Stomach (tissue), 9 donors: ENCODE results near the gene ZBTB39. TPM values are rescaled to one million over a fixed set of nuclear protein-coding genes. Genes with fewer than 3 reads are reported as not detected.

Experiments
- DNase-seq, 2 donors: peaks; one replicate each; pipeline versions ENCODE4 v3.0.0 to v3.0.0-alpha.2; 2013 to 2019
- H3K27ac ChIP-seq, 5 donors: fragments of 200-600 bp in 4 of 5; sonication (generic) in 4 of 5; one replicate each; pipeline ENCODE4 v1.5.1; 2013 to 2019; ENCODE audit warnings: mild to moderate bottlenecking in 1 of 5, moderate library complexity in 1 of 5
- H3K27me3 ChIP-seq, 3 donors: fragments of 200-600 bp; sonication (generic); one replicate each; pipeline ENCODE4 v1.5.1; 2017 to 2019; ENCODE audit warnings: mixed run types in 1 of 3
- H3K36me3 ChIP-seq, 4 donors: fragments of 200-600 bp; sonication (generic); 1 replicate in 3 of 4; 2 replicates in 1 of 4; pipeline ENCODE4 v1.5.1; 2016 to 2019
- H3K4me1 ChIP-seq, 4 donors: fragments of 200-600 bp; sonication (generic); one replicate each; pipeline ENCODE4 v1.5.1; 2016 to 2019
- H3K4me3 ChIP-seq, 4 donors: fragments of 200-600 bp; sonication (generic) in 3 of 4; one replicate each; pipeline ENCODE4 v1.5.1; 2016 to 2019; ENCODE audit warnings: mild to moderate bottlenecking in 1 of 4
- H3K9me3 ChIP-seq, 4 donors: fragments of 200-600 bp; sonication (generic); one replicate each; pipeline ENCODE4 v1.5.1; 2016 to 2019
- EP300 ChIP-seq: sonication (generic); formaldehyde crosslinking; IDR thresholded peaks from one replicate; pipeline ENCODE4 v1.6.1; 2017; ENCODE audit warnings: antibody characterized with exemption
- POLR2A ChIP-seq, 4 donors: fragments of 450-650 bp; IDR thresholded peaks; one replicate each; pipeline ENCODE4 v1.6.1; 2016; ENCODE audit warnings: antibody characterized with exemption in 4 of 4, control low read depth in 2 of 4, mild to moderate bottlenecking in 1 of 4, moderate library complexity in 1 of 4
- POLR2AphosphoS5 ChIP-seq, 3 donors: sonication (generic); formaldehyde crosslinking; IDR thresholded peaks; one replicate each; pipeline ENCODE4 v1.6.1; 2016; ENCODE audit warnings: antibody characterized with exemption in 3 of 3
- WGBS, 5 donors: extraction: QIAGEN DNeasy Blood & Tissue Kit in 3 of 5; methylation state at CpG; one replicate each; pipeline versions ENCODE4 v1.1.5 to v1.1.7; 2013 to 2018; 5-methylcytosine and 5-hydroxymethylcytosine counted together
- intact Hi-C: fragments of 100-400 bp; cut with DNase I; formaldehyde crosslinking; loops from one replicate; pipeline ENCODE4 v1.15.1; 2023; ENCODE audit warnings: low total_unique reads
- polyA plus RNA-seq, 3 donors: library from polyadenylated mRNA; stranded (reverse); fragments of 200-250 nt; gene quantifications; one replicate each; pipeline ENCODE4 v1.2.3, GENCODE V29; 2013
- total RNA-seq, 5 donors: library from RNA; depleted of rRNA; stranded (reverse); fragments of >200 nt; gene quantifications; one replicate each; pipeline versions ENCODE4 v1.1.0 to v1.2.3, GENCODE V29; 2014 to 2016
- TF ChIP-seq, protein P1 (sequence below), 7 experiments: fragments of 450-650 bp in 4 of 7; fragments of 200-600 bp in 3 of 7; sonication (generic) in 3 of 7; IDR thresholded peaks; one replicate each; pipeline ENCODE4 v1.5.1; 2016 to 2019; ENCODE audit warnings: antibody characterized with exemption in 7 of 7, control low read depth in 2 of 7, mild to moderate bottlenecking in 1 of 7
- donor health status: healthy with polysubstance abuse.
- donor health status: Bipolar disorder and iron deficiency.
- donor health status: healthy.

Gene ZBTB39
- total and polyA plus RNA-seq, 8 donors: 1.2 to 7.6 (median 4.0) TPM

DNA sequence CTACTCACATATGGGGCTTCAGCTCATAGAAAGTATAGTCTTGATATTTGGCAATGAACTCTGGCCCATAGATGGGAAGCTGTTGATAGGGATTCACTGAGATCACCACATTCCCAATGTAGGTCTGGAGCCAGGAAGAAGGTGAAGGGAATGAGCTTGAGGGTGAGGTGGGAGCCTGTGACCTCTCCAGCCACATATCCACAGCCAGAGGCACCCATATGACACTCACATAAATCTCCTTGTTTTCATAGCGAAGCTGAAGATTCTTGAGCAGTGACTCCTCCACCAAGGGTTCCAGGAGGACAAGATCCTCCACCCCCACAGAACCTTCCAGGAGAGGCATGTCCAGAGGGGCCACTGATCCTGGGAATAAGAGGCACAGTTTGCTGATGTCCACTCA is 41.6 kb upstream of the ZBTB39 start:
- Histone ChIP-seq H3K9me3 (no peaks in the 10 kb centered on the region), H3K4me3 (no peak overlapping the region), H3K27ac (no peak overlapping the region), H3K27me3 (peaks cover 0 to 5% (median 0%) of the 10 kb centered on the region in 3 donors), H3K4me1 (peaks cover 0 to 34% (median 5%) of the 10 kb centered on the region in 4 donors), H3K36me3 (peaks cover 0 to under 1% (median 0%) of the 10 kb centered on the region in 4 donors)
- intact Hi-C loops: no loop called here
- no peak for DNase-seq
- WGBS, 5 donors: 53 to 100% (median 83%) methylated on average over 1 of the region's 1 CpG
- TF ChIP-seq POLR2A (IDR thresholded peaks at IDR 0.05) (no peak), POLR2AphosphoS5 (IDR thresholded peaks at IDR 0.05) (no peak), EP300 (no peak)
- TF ChIP-seq, protein P1, sequence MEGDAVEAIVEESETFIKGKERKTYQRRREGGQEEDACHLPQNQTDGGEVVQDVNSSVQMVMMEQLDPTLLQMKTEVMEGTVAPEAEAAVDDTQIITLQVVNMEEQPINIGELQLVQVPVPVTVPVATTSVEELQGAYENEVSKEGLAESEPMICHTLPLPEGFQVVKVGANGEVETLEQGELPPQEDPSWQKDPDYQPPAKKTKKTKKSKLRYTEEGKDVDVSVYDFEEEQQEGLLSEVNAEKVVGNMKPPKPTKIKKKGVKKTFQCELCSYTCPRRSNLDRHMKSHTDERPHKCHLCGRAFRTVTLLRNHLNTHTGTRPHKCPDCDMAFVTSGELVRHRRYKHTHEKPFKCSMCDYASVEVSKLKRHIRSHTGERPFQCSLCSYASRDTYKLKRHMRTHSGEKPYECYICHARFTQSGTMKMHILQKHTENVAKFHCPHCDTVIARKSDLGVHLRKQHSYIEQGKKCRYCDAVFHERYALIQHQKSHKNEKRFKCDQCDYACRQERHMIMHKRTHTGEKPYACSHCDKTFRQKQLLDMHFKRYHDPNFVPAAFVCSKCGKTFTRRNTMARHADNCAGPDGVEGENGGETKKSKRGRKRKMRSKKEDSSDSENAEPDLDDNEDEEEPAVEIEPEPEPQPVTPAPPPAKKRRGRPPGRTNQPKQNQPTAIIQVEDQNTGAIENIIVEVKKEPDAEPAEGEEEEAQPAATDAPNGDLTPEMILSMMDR (IDR thresholded peaks at IDR 0.05): no peak

DNA sequence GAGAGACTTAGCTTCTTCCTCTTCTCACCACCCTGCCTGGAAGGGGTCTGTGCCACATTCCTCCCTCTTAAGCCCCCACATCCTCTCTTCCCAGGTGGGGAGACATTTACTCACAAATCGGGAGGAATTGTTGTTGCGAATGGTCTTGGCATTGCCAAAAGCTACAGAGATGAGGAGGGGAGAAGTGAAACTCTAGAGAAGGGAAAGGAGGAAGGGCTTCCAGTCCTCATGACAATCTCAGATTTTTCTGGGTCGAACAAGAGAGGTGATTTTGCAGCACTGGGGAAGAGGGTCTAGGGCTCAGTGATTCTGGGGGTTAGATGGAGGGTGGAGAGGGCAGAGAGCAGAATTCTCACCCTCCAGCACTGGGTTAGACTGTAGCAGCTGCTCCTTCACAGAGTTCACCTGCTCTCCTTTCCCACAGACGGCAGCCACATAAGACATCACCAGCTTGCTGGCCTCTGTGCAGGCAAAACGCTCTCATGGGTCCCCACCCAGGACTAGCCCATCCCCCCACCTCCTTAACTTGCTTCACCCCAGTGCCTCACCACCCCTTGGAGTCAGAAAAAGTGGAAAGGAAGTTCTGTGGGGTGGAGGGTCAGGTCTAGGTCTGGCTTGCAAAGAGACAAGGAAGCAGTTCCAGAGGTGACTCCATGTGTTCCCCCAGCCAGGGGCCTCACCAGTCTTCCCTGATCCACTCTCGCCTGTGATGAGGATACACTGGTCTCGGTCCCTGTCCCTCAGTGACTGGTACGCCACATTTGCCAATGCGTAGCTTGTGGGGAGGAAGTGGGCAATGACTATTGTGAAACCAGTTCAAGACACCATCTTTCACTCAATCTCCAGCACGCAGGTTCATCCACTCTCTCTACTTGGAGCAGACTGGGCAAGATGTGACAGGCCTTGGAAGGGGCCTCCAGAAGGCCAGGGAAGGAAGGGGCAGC is 40.9 kb upstream of the ZBTB39 start:
- intact Hi-C loops: no loop called here
- Histone ChIP-seq H3K4me3 (no peak overlapping the region), H3K27ac (no peak overlapping the region), H3K4me1 (peaks cover 0 to 34% (median 5%) of the 10 kb centered on the region in 4 donors), H3K36me3 (peaks cover 0 to 5% (median 0%) of the 10 kb centered on the region in 4 donors), H3K9me3 (no peaks in the 10 kb centered on the region), H3K27me3 (peaks cover 0 to 8% (median 0%) of the 10 kb centered on the region in 3 donors)
- 67 to 78% (median 76%) methylated on average over 10 of the region's 10 CpGs for WGBS, 5 donors
- TF ChIP-seq, protein P1 (IDR thresholded peaks at IDR 0.05): no peak
- TF ChIP-seq EP300 (no peak), POLR2A (IDR thresholded peaks at IDR 0.05) (no peak), POLR2AphosphoS5 (IDR thresholded peaks at IDR 0.05) (no peak)
- DNase-seq: no peak

DNA sequence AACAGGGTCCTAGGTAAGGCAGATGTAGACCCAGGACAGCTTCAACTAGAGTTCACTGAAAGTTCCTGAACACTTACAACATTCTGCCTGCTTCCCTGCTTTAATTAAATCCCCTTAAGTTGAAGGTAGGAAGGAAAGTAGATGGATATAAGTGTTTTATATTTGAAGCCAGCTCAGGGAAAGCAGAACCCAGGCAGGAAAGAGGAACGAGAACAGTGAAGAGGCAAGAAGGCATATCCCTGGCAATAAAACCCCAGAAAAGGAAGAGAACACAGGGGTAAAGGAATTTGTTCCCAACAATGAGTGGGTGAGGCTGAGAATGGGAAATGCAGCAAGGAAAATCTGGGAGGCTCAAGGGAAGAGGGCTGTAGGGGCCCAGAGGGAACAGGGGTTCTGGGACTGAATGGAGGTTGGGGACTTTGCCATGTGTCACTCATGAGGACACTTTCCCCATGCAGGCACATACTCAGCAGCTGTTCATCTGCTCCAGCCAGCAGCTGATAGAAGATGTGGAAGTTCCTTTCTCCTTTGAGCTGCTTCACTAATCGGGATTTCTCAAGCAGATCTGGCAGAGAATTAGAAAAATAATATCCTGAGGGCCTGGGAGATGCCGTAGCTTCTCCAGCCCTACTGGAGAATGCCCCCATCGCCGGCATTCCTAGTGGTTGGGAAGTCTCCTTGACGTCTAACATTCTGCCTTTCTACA is 39.9 kb upstream of the ZBTB39 start:
- Histone ChIP-seq H3K27me3 (peaks cover 0 to 8% (median 0%) of the 10 kb centered on the region in 3 donors), H3K4me3 (no peak overlapping the region), H3K36me3 (peaks cover 0 to 5% (median 0%) of the 10 kb centered on the region in 4 donors), H3K9me3 (no peaks in the 10 kb centered on the region), H3K27ac (no peak overlapping the region), H3K4me1 (peaks cover 0 to 34% (median 5%) of the 10 kb centered on the region in 4 donors)
- TF ChIP-seq POLR2A (IDR thresholded peaks at IDR 0.05): no peak
- intact Hi-C loops: no loop called here
- no peak for DNase-seq
- 76 to 84% (median 77%) methylated on average over 6 of the region's 6 CpGs for WGBS, 5 donors

DNA sequence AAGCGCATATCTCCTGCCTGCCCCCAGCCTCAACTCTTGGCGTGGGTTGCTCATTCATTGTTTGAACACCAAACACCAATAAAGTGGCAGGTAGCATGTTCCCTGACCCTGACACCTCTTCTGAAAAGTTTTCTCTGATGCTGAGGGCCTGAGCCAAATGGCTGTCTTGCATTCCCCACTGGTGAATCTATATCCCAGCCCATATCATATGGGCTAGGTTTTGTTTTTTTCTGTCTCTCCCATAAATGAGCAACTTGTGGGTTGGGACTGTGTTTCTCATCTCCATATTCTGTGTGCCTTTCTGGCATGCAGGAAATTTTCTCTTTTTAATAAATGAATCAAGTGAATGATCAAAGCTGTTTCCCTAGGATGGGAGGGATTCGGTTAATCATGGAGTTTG is 38.5 kb upstream of the ZBTB39 start:
- Histone ChIP-seq H3K36me3 (peaks cover 0 to 5% (median 0%) of the 10 kb centered on the region in 4 donors), H3K27ac (no peak overlapping the region), H3K9me3 (no peaks in the 10 kb centered on the region), H3K4me1 (peaks cover 0 to 29% (median 5%) of the 10 kb centered on the region in 4 donors), H3K4me3 (no peak overlapping the region), H3K27me3 (peaks cover 0 to 8% (median 0%) of the 10 kb centered on the region in 3 donors)
- WGBS, 5 donors: 81 to 97% (median 92%) methylated on average over 3 of the region's 3 CpGs
- intact Hi-C loops: no loop called here
- no peak for TF ChIP-seq EP300
- DNase-seq: no peak

DNA sequence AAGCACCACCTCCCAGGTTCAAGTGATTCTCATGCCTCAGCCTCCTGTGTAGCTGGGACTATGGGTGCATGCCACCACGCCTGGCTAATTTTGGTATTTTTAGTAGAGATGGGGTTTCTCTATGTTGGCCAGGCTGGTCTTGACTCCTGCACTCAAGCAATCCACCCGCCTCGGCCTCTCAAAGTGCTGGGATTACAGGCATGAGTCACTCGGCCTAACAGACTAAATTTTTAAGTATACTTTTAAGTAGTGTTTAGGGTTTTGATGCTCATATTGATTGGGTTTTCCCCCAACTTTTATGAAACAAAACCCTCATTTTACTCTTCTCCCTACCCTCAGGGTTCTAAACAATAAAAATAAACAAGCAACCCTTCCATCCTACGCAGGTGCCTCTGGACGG is 38.1 kb upstream of the ZBTB39 start:
- peaks cover 0 to 5% (median 0%) of the 10 kb centered on the region in 4 donors for H3K36me3 ChIP-seq
- intact Hi-C loops: no loop called here
- no peaks in the 10 kb centered on the region for H3K9me3 ChIP-seq
- H3K4me3 ChIP-seq: no peak overlapping the region
- peaks cover 0 to 8% (median 0%) of the 10 kb centered on the region in 3 donors for H3K27me3 ChIP-seq
- no peak overlapping the region for H3K27ac ChIP-seq
- no peak for DNase-seq
- no peak for TF ChIP-seq POLR2A (IDR thresholded peaks at IDR 0.05)
- no peak for TF ChIP-seq EP300
- peaks cover 0 to 24% (median 5%) of the 10 kb centered on the region in 4 donors for H3K4me1 ChIP-seq
- 86 to 93% (median 89%) methylated on average over 6 of the region's 6 CpGs for WGBS, 5 donors
